H1 (cell line): ENCODE data around the gene CISTR. TPM values are rescaled to one million over a fixed set of nuclear protein-coding genes. Genes with fewer than 3 reads are reported as not detected.

Source experiments
- CTCF ChIA-PET: fragments of 300-600 bp; sonication (Branson Sonifier 250); formaldehyde crosslinking; loops from one replicate; lab custom pipeline; 2021; ENCODE audit not compliant: partially characterized antibody; lab: Charles Lee
- POLR2A ChIA-PET: fragments of 300-600 bp; sonication (Branson Sonifier 250); formaldehyde crosslinking; loops from one replicate; lab custom pipeline; 2021; ENCODE audit warnings: inconsistent platforms; ENCODE audit not compliant: partially characterized antibody; lab: Charles Lee
- DNase-seq, 2 experiments: peaks; one replicate each; pipeline versions ENCODE4 v3.0.0 to v3.0.0-alpha.2; 2010 to 2022; ENCODE audit warnings: low spot score in 2 of 2, low read depth in 1 of 2, mixed read lengths in 1 of 2
- FAIRE-seq: peaks from 2 replicates; lab custom pipeline; 2011; peaks lifted over from hg19 to GRCh38; lab: Jason Lieb, UNC
- H2AFZ ChIP-seq: 2 replicates; pipeline ENCODE4 v1.8.1; 2012; ENCODE audit warnings: low read length, inconsistent platforms
- H2AK5ac ChIP-seq: 2 replicates; pipeline ENCODE4 v1.6.1; 2013; ENCODE audit warnings: low read depth, low read length
- H2BK120ac ChIP-seq: replicated peaks from 2 replicates; pipeline ENCODE3; 2013; ENCODE audit warnings: low read depth, low read length, inconsistent platforms
- H2BK12ac ChIP-seq: 2 replicates; pipeline ENCODE4 v1.6.1; 2013; ENCODE audit warnings: low read depth, low read length
- H2BK15ac ChIP-seq: 2 replicates; pipeline ENCODE4 v1.6.1; 2013; ENCODE audit warnings: low read length
- H2BK20ac ChIP-seq: 2 replicates; pipeline ENCODE4 v1.6.1; 2013; ENCODE audit warnings: low read length
- H2BK5ac ChIP-seq: 2 replicates; pipeline ENCODE4 v1.6.1; 2013; ENCODE audit warnings: low read depth, low read length
- H3K14ac ChIP-seq: 2 replicates; pipeline ENCODE4 v1.6.1; 2013; ENCODE audit warnings: inconsistent platforms; ENCODE audit not compliant: insufficient read length
- H3K18ac ChIP-seq: 2 replicates; pipeline ENCODE4 v1.6.1; 2013; ENCODE audit warnings: low read length; ENCODE audit errors: extremely low read depth
- H3K23ac ChIP-seq: 2 replicates; pipeline ENCODE4 v1.6.1; 2013; ENCODE audit warnings: inconsistent platforms; ENCODE audit not compliant: insufficient read length
- H3K23me2 ChIP-seq: 2 replicates; pipeline ENCODE4 v1.6.1; 2013; ENCODE audit warnings: low read depth, low read length
- H3K27ac ChIP-seq: 2 replicates; pipeline ENCODE4 v1.6.1; 2011; ENCODE audit warnings: low read depth, low read length, inconsistent platforms
- H3K27me3 ChIP-seq, 4 experiments: replicated peaks in 1 of 4; 1 replicate in 1 of 4; 2 replicates in 3 of 4; pipeline versions ENCODE4 v1.6.1 to v1.8.1; 2011 to 2013; ENCODE audit warnings: low read length in 3 of 4, mild to moderate bottlenecking in 3 of 4, inconsistent platforms in 2 of 4, mixed read lengths in 2 of 4, moderate library complexity in 1 of 4; ENCODE audit not compliant: control insufficient read depth in 3 of 4, insufficient read depth in 3 of 4; ENCODE audit errors: extremely low read depth in 1 of 4
- H3K36me3 ChIP-seq, 4 experiments: 2 replicates each; pipeline versions ENCODE4 v1.6.1 to v1.8.1; 2011 to 2013; ENCODE audit warnings: mild to moderate bottlenecking in 4 of 4, low read length in 3 of 4, moderate library complexity in 2 of 4, control low read depth in 1 of 4, inconsistent platforms in 1 of 4; ENCODE audit not compliant: insufficient read depth in 4 of 4, control insufficient read depth in 2 of 4
- H3K4ac ChIP-seq: replicated peaks from 2 replicates; pipeline ENCODE3; 2013; ENCODE audit warnings: low read length, low read depth, mixed read lengths, inconsistent platforms; ENCODE audit not compliant: insufficient read length
- H3K4me1 ChIP-seq, 4 experiments: replicated peaks in 1 of 4; 1 replicate in 1 of 4; 2 replicates in 3 of 4; pipeline versions ENCODE4 v1.6.1 to v1.8.1; 2011 to 2013; ENCODE audit warnings: low read length in 3 of 4, inconsistent platforms in 2 of 4, mixed read lengths in 1 of 4; ENCODE audit not compliant: insufficient read depth in 4 of 4, control insufficient read depth in 3 of 4
- H3K4me2 ChIP-seq, 2 experiments: 2 replicates each; pipeline versions ENCODE4 v1.6.1 to v1.8.1; 2011 to 2013; ENCODE audit warnings: low read depth in 2 of 2, low read length in 2 of 2, control low read depth in 1 of 2, inconsistent platforms in 1 of 2, mild to moderate bottlenecking in 1 of 2; ENCODE audit not compliant: insufficient read depth in 1 of 2
- H3K4me3 ChIP-seq, 4 experiments: fragments of 200-600, 300-600 bp in 1 of 4; sonication (generic), shearing (Covaris generic), sonication (Bioruptor Twin) in 1 of 4; 2 replicates each; pipeline versions ENCODE4 v1.5.1 to v1.8.1; 2011 to 2016; ENCODE audit warnings: low read length in 4 of 4, low read depth in 3 of 4, control low read depth in 2 of 4, inconsistent platforms in 2 of 4, mild to moderate bottlenecking in 2 of 4, mixed read lengths in 1 of 4, moderate library complexity in 1 of 4; ENCODE audit not compliant: insufficient read depth in 2 of 4; ENCODE audit errors: extremely low read depth in 1 of 4
- H3K56ac ChIP-seq: replicated peaks from 2 replicates; pipeline ENCODE3; 2013; ENCODE audit warnings: low read depth, mild to moderate bottlenecking, mixed read lengths, low read length, inconsistent platforms; ENCODE audit not compliant: insufficient read length
- H3K79me1 ChIP-seq: 2 replicates; pipeline ENCODE4 v1.6.1; 2013; ENCODE audit warnings: low read depth, low read length, control low read depth
- H3K79me2 ChIP-seq, 2 experiments: 2 replicates each; pipeline versions ENCODE4 v1.6.1 to v1.8.1; 2012 to 2013; ENCODE audit warnings: low read length in 2 of 2, mild to moderate bottlenecking in 2 of 2, inconsistent platforms in 1 of 2; ENCODE audit not compliant: insufficient read depth in 2 of 2, control insufficient read depth in 1 of 2
- H3K9ac ChIP-seq, 4 experiments: replicated peaks in 1 of 4; 1 replicate in 1 of 4; 2 replicates in 3 of 4; pipeline versions ENCODE4 v1.6.1 to v1.8.1; 2011 to 2013; ENCODE audit warnings: low read depth in 3 of 4, low read length in 3 of 4, control low read depth in 2 of 4, mild to moderate bottlenecking in 2 of 4, moderate library complexity in 2 of 4, inconsistent platforms in 1 of 4; ENCODE audit errors: extremely low read depth in 1 of 4
- H3K9me3 ChIP-seq, 2 experiments: 2 replicates each; pipeline versions ENCODE4 v1.6.1 to v1.8.1; 2012 to 2013; ENCODE audit warnings: mild to moderate bottlenecking in 2 of 2, moderate library complexity in 2 of 2, control low read depth in 1 of 2, inconsistent platforms in 1 of 2, low read depth in 1 of 2, low read length in 1 of 2, mixed read lengths in 1 of 2; ENCODE audit not compliant: insufficient read depth in 2 of 2
- H4K20me1 ChIP-seq, 2 experiments: replicated peaks in 1 of 2; 2 replicates each; pipeline versions ENCODE3 to v1.8.1; 2011 to 2013; ENCODE audit warnings: inconsistent platforms in 2 of 2, low read length in 2 of 2, mild to moderate bottlenecking in 1 of 2; ENCODE audit not compliant: insufficient read depth in 2 of 2, control insufficient read depth in 1 of 2
- H4K5ac ChIP-seq: 2 replicates; pipeline ENCODE4 v1.6.1; 2013; ENCODE audit warnings: low read length, low read depth, mixed read lengths, inconsistent platforms; ENCODE audit not compliant: insufficient read length
- H4K8ac ChIP-seq: 2 replicates; pipeline ENCODE4 v1.8.0; 2013; ENCODE audit warnings: mild to moderate bottlenecking, moderate library complexity, low read length, inconsistent platforms; ENCODE audit not compliant: insufficient read depth; ENCODE audit errors: extremely low read depth
- H4K91ac ChIP-seq: replicated peaks from 2 replicates; pipeline ENCODE3; 2013; ENCODE audit warnings: low read length, mixed read lengths, inconsistent platforms; ENCODE audit not compliant: insufficient read length
- CEBPB ChIP-seq: IDR thresholded peaks from 2 replicates; pipeline ENCODE4 v1.6.1; 2012; ENCODE audit warnings: low read depth, low read length
- FOSL1 ChIP-seq: IDR thresholded peaks from 2 replicates; pipeline ENCODE4 v1.6.1; 2011; ENCODE audit warnings: mild to moderate bottlenecking, low read depth, low read length, moderate library complexity; ENCODE audit not compliant: insufficient read depth
- WGBS, 2 experiments: shearing (Covaris generic) in 1 of 2; methylation state at CpG; one replicate each; pipeline versions ENCODE4 v1.1.6 to v1.1.7; 2013 to 2015; ENCODE audit warnings: low lambda C conversion rate in 2 of 2, mixed read lengths in 2 of 2, inconsistent platforms in 1 of 2, low coverage in 1 of 2, missing lambda C conversion rate in 1 of 2; ENCODE audit not compliant: insufficient replicate concordance in 2 of 2, insufficient coverage in 1 of 2, insufficient read length in 1 of 2; ENCODE audit errors: extremely low coverage in 1 of 2, missing lambda C conversion rate in 1 of 2; 5-methylcytosine and 5-hydroxymethylcytosine counted together
- polyA plus RNA-seq, 7 experiments: library from polyadenylated mRNA; depleted of rRNA in 3 of 7; stranded (reverse) in 5 of 7; unstranded in 2 of 7; fragments of >200 nt in 5 of 7; fragments of 200-250 nt in 2 of 7; gene quantifications; 1 replicate in 5 of 7; 2 replicates in 1 of 7; 4 replicates in 1 of 7; pipeline versions ENCODE4 v1.2.1 to v1.2.3, GENCODE V29; 2011 to 2013; ENCODE audit warnings: missing spikeins in 2 of 7, mixed read lengths in 2 of 7
- total RNA-seq: library from RNA; stranded (reverse); fragmentation: NEBNext Ultra II Directional; extraction: Animal tissue kit (Norgen Biotek cat#: 25700); gene quantifications from 2 replicates; pipeline ENCODE4 v1.2.1, GENCODE V29; 2021

Gene CISTR
- total and polyA plus RNA-seq, 2 of the 8 experiments (the other 6 are each of a cell fraction or from before 2014, with no cell fraction given): not detected

- Histone ChIP-seq H3K4ac (no peak overlapping the region), H3K36me3 (no peaks in the 10 kb centered on the region), H2BK120ac (no peak overlapping the region), H2BK20ac (no peak overlapping the region), H3K4me3 (no peak overlapping the region), H3K9me3 (no peaks in the 10 kb centered on the region), H4K5ac (no peak overlapping the region), H2AK5ac (no peak overlapping the region), H4K8ac (no peak overlapping the region), H3K23ac (no peak overlapping the region), H3K27me3 (peaks cover 0 to 2% (median 0%) of the 10 kb centered on the region in 4 experiments; a peak in 3 of 7 replicates), H2BK5ac (no peak overlapping the region), H4K20me1 (no peaks in the 10 kb centered on the region), H3K27ac (no peak overlapping the region), H3K14ac (no peak overlapping the region), H2BK12ac (no peak overlapping the region), H2BK15ac (no peak overlapping the region), H3K18ac (no peak overlapping the region), H3K23me2 (no peaks in the 10 kb centered on the region; the same call in 1 of the 2 replicates), H2AFZ (no peak overlapping the region), H3K79me1 (no peaks in the 10 kb centered on the region), H3K4me2 (no peak overlapping the region), H3K56ac (no peak overlapping the region), H3K9ac (no peak overlapping the region), H3K79me2 (no peaks in the 10 kb centered on the region), H4K91ac (no peak overlapping the region), H3K4me1 (peaks cover 0 to 5% (median under 1%) of the 10 kb centered on the region in 4 experiments; a peak in 2 of 7 replicates)
- FAIRE-seq: no peak
- no peak for DNase-seq
- POLR2A ChIA-PET: no interaction called here
- 95% methylated on average over 8 of the region's 8 CpGs; no CpG with 5 or more reads in 1 of the 2 experiments for WGBS, 2 experiments
- CTCF ChIA-PET: interaction anchor here (1.0 to 7.4 kb wide), 7 partner anchors 9 to 228 kb away, joined by 3 to 51 read pairs (median 4); no protein-coding TSS in a partner anchor
- TF ChIP-seq FOSL1 (no peak), CEBPB (peak; percentile 2; the same call in 1 of the 2 replicates)
Measured at GRCh38 chr12:53782093-53782703, 30.4 kb upstream of the CISTR start.
